ENCODE measurements around the gene KIZ. TPM values are rescaled to one million over a fixed set of nuclear protein-coding genes. Genes with fewer than 3 reads are reported as not detected.

Gene KIZ
- total RNA-seq, 1 donor from 2014 or later = 12.2 TPM

DNA sequence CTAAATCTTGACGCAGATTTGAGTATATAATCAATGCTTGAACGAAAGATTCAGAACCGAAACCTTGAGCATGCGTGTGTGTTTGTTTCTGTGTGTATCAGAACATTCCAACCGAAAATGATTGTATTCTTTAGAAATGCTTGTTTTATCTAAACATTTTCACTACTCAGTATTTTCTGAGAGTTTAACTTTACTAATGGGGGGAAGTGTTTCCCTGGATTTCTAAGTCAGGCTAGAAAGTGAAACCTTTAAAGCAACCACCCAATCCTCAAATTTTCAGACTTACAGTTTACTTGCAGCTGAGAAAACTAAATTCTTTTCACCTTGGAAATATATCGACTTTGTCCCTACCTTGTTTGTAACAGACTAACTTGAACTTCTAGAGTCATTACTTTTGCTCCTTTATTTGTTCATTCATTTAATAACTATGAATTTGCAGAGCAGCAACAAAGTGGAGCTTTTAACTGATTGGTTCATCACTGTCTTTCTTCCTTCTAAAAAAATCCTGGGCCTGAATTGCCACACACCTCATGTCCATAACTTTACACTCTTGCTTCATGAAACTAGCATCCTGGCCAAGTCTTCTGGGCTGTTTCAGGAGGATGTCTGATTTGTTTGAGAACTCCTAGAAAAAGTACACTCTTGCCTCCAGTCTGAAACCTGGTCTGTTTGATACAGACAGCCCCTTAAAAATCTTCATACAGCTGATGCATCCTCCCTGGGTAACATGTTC lies 99.5 kb downstream of the KIZ start:
- no peaks in the 10 kb centered on the region for H3K4me1 Mint-ChIP-seq (ENCODE audit: low read depth)
- no peaks in the 10 kb centered on the region for H3K27me3 Mint-ChIP-seq (ENCODE audit: low read depth)
- TF ChIP-seq, protein P1, sequence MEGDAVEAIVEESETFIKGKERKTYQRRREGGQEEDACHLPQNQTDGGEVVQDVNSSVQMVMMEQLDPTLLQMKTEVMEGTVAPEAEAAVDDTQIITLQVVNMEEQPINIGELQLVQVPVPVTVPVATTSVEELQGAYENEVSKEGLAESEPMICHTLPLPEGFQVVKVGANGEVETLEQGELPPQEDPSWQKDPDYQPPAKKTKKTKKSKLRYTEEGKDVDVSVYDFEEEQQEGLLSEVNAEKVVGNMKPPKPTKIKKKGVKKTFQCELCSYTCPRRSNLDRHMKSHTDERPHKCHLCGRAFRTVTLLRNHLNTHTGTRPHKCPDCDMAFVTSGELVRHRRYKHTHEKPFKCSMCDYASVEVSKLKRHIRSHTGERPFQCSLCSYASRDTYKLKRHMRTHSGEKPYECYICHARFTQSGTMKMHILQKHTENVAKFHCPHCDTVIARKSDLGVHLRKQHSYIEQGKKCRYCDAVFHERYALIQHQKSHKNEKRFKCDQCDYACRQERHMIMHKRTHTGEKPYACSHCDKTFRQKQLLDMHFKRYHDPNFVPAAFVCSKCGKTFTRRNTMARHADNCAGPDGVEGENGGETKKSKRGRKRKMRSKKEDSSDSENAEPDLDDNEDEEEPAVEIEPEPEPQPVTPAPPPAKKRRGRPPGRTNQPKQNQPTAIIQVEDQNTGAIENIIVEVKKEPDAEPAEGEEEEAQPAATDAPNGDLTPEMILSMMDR (IDR thresholded peaks at IDR 0.05) = no peak
- no peak overlapping the region for H3K27ac Mint-ChIP-seq (ENCODE audit: unreplicated experiment)
- H3K36me3 Mint-ChIP-seq (ENCODE audit: low read depth) = peaks cover 3% of the 10 kb centered on the region
- no peaks in the 10 kb centered on the region for H3K9me3 Mint-ChIP-seq (ENCODE audit: low read depth)
- DNase-seq (ENCODE audit: low spot score) = no peak
- no peak overlapping the region for H3K4me3 Mint-ChIP-seq (ENCODE audit: unreplicated experiment)

DNA sequence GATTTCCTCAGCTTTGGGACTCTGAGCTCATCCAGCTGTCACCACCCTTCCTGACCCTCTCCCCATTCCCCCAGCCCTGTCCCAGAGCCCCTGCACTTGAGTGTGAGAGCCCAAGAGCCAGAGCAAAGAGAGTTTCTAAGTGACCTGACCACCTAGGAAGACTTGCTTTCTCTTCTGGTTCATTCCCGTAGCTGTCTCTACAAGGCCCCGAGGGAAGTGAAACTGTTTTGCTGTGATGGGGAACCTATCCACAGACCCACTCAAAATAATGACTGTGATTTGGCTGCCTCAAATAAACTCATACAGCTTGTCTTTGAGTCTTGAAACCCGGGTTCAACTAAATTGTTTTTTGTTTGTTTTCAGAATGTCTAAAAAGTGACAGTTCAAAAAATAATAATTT lies 102.6 kb downstream of the KIZ start:
- Mint-ChIP-seq H3K9me3 (ENCODE audit: low read depth) (no peaks in the 10 kb centered on the region), H3K27ac (ENCODE audit: unreplicated experiment) (no peak overlapping the region), H3K36me3 (ENCODE audit: low read depth) (peaks cover 6% of the 10 kb centered on the region), H3K4me1 (ENCODE audit: low read depth) (no peaks in the 10 kb centered on the region), H3K4me3 (ENCODE audit: unreplicated experiment) (no peak overlapping the region), H3K27me3 (ENCODE audit: low read depth) (no peaks in the 10 kb centered on the region)
- DNase-seq (ENCODE audit: low spot score) = no peak
- TF ChIP-seq, protein P1 (IDR thresholded peaks at IDR 0.05) = no peak

DNA sequence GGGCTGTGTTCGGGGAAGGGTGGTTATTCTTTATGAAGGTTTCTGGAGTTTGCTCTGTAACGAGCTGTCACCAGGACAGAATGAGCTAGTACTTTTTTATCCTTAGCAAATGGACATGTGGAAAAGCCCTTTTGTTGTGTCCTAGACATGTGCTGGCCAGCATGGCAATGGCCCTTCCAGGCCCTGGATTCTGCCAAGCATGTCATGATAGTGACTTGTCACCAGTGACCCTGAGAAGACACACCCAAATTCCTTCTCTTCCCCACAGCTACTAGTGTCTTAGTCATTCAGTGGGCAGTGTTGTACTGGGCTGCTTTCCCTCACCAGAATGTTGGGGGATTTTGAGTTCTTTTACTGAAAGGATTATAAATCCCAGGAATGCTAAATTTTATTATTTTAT lies 103.3 kb downstream of the KIZ start:
- Mint-ChIP-seq H3K27me3 (ENCODE audit: low read depth) (no peaks in the 10 kb centered on the region), H3K36me3 (ENCODE audit: low read depth) (peaks cover 6% of the 10 kb centered on the region), H3K4me1 (ENCODE audit: low read depth) (no peaks in the 10 kb centered on the region), H3K9me3 (ENCODE audit: low read depth) (no peaks in the 10 kb centered on the region), H3K27ac (ENCODE audit: unreplicated experiment) (no peak overlapping the region), H3K4me3 (ENCODE audit: unreplicated experiment) (no peak overlapping the region)
- TF ChIP-seq, protein P1 (IDR thresholded peaks at IDR 0.05) = no peak
- DNase-seq (ENCODE audit: low spot score) = no peak

- Mint-ChIP-seq H3K27ac (ENCODE audit: unreplicated experiment) (no peak overlapping the region), H3K9me3 (ENCODE audit: low read depth) (no peaks in the 10 kb centered on the region), H3K36me3 (ENCODE audit: low read depth) (peaks cover 7% of the 10 kb centered on the region), H3K4me3 (ENCODE audit: unreplicated experiment) (no peak overlapping the region), H3K27me3 (ENCODE audit: low read depth) (no peaks in the 10 kb centered on the region), H3K4me1 (ENCODE audit: low read depth) (no peaks in the 10 kb centered on the region)
- TF ChIP-seq, protein P1 (IDR thresholded peaks at IDR 0.05) = no peak
- DNase-seq (ENCODE audit: low spot score) = no peak
Measured at GRCh38 chr20:21230220-21230619, 104.3 kb downstream of the KIZ start.

DNA sequence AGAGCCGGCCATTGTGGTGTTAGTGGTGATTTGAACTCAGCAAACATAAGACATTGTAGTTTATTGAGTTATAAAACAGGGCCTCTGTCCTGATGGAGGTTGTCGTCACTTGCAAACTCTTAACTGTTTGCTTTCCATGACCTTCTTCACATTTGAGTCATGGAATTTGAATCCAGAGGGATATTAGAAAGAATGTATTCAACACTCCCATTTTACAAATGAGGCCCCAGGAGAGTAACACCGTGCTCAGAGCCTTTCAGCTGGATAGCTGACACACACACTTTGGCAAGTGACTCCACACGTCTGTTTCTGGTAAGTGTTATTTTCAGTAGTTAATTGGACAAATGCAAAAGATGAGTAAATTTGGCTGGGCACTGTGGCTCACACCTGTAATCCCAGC lies 104.8 kb downstream of the KIZ start:
- peaks cover 7% of the 10 kb centered on the region for H3K36me3 Mint-ChIP-seq (ENCODE audit: low read depth)
- DNase-seq (ENCODE audit: low spot score) = no peak
- H3K27me3 Mint-ChIP-seq (ENCODE audit: low read depth) = no peaks in the 10 kb centered on the region
- peaks cover 2% of the 10 kb centered on the region for H3K4me1 Mint-ChIP-seq (ENCODE audit: low read depth)
- TF ChIP-seq, protein P1 (IDR thresholded peaks at IDR 0.05) = no peak
- no peaks in the 10 kb centered on the region for H3K9me3 Mint-ChIP-seq (ENCODE audit: low read depth)
- no peak overlapping the region for H3K4me3 Mint-ChIP-seq (ENCODE audit: unreplicated experiment)
- H3K27ac Mint-ChIP-seq (ENCODE audit: unreplicated experiment) = no peak overlapping the region
